ENCODE measurements around the gene PRDM1. TPM values are rescaled to one million over a fixed set of nuclear protein-coding genes. Genes with fewer than 3 reads are reported as not detected.

PRDM1 gene
- polyA plus RNA-seq, 1 of the 3 experiments (the other 2 are of a cell fraction): 4.0 TPM

DNA sequence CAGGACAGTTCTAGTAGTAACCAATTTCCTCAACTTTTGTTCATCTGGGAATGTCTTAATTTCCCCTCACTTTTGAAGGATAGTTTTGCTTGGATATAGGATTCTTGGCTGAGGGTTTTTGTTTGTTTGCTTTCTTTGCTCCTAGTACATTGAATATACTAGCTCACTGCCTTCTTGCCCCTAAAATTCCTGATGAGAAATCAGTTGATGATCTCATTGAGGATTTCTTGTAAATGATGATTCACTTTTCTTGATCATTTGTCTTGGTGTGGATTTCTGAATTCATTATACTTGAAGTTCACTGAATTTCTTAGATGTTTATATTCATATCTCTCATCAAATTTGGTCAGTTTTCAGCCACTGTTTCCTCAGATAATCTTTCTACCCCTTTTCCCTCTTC is 49.1 kb upstream of the PRDM1 start:
- ChIA-PET CTCF (no interaction called here), POLR2A (no interaction called here)
- peaks cover 29% of the 10 kb centered on the region for H3F3A ChIP-seq (replicated peaks; ENCODE audit: insufficient read depth)
- DNase-seq: no peak
- H3K9ac ChIP-seq: no peak overlapping the region
- no peaks in the 10 kb centered on the region for H3K36me3 ChIP-seq (replicated peaks in 1 of 2; ENCODE audit: control insufficient read depth in 1 of 2, insufficient read depth in 2 of 2, low read length in 1 of 2)
- no peak overlapping the region for H2AFZ ChIP-seq (ENCODE audit: low read depth)
- H3K27ac ChIP-seq (ENCODE audit: low read depth in 2 of 2, low read length in 1 of 2): peak overlapping the region in 1 of 2 experiments; percentile 43; a peak in 2 of 4 replicates
- H3K9me2 ChIP-seq: no peaks in the 10 kb centered on the region
- H4K20me1 ChIP-seq (ENCODE audit: insufficient read depth): no peaks in the 10 kb centered on the region
- H3K79me2 ChIP-seq (ENCODE audit: insufficient read depth): no peaks in the 10 kb centered on the region
- 0 out of 2 replicates have a peak overlapping the region, but pooled peaks have one; percentile 10 for H3K4me2 ChIP-seq
- no peak overlapping the region for H3K4me3 ChIP-seq (ENCODE audit: low read depth in 2 of 2, low read length in 1 of 2)
- TF ChIP-seq, protein P1, sequence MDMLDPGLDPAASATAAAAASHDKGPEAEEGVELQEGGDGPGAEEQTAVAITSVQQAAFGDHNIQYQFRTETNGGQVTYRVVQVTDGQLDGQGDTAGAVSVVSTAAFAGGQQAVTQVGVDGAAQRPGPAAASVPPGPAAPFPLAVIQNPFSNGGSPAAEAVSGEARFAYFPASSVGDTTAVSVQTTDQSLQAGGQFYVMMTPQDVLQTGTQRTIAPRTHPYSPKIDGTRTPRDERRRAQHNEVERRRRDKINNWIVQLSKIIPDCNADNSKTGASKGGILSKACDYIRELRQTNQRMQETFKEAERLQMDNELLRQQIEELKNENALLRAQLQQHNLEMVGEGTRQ (IDR thresholded peaks at IDR 0.05; ENCODE audit: borderline replicate concordance, low read depth, low read length): no peak
- TF ChIP-seq NRF1 (IDR thresholded peaks at IDR 0.05; ENCODE audit: low read depth, low read length) (no peak), POLR2AphosphoS5 (IDR thresholded peaks at IDR 0.05; ENCODE audit: low read depth, low read length) (no peak), MXI1 (IDR thresholded peaks at IDR 0.05; ENCODE audit: low read depth, low read length) (no peak), FOSL2 (IDR thresholded peaks at IDR 0.05; ENCODE audit: borderline replicate concordance, low read depth) (peak; percentile 61), TAF1 (IDR thresholded peaks at IDR 0.05; ENCODE audit: borderline replicate concordance, low read depth, low read length) (no peak), RCOR1 (IDR thresholded peaks at IDR 0.05; ENCODE audit: low read length) (no peak), EP300 (IDR thresholded peaks at IDR 0.05; ENCODE audit: borderline replicate concordance in 1 of 2, low read depth in 1 of 2, low read length in 1 of 2) (peak in 1 of 2 experiments; percentile 38; a peak in 1 of 4 replicates), YY1 (IDR thresholded peaks at IDR 0.05; ENCODE audit: low read depth) (no peak), JUND (IDR thresholded peaks at IDR 0.05) (peak; percentile 58; the same call in 1 of the 2 replicates), ZBTB33 (IDR thresholded peaks at IDR 0.05; ENCODE audit: borderline replicate concordance, low read depth) (no peak), TCF12 (IDR thresholded peaks at IDR 0.05) (peak; percentile 33), SMC3 (IDR thresholded peaks at IDR 0.05; ENCODE audit: low read depth, low read length) (no peak), RXRA (IDR thresholded peaks at IDR 0.05; ENCODE audit: borderline replicate concordance, low read depth) (no peak), ELF1 (IDR thresholded peaks at IDR 0.05) (no peak), REST (IDR thresholded peaks at IDR 0.05; ENCODE audit: low read depth, low read length) (no peak)
- TF ChIP-seq, protein P2, sequence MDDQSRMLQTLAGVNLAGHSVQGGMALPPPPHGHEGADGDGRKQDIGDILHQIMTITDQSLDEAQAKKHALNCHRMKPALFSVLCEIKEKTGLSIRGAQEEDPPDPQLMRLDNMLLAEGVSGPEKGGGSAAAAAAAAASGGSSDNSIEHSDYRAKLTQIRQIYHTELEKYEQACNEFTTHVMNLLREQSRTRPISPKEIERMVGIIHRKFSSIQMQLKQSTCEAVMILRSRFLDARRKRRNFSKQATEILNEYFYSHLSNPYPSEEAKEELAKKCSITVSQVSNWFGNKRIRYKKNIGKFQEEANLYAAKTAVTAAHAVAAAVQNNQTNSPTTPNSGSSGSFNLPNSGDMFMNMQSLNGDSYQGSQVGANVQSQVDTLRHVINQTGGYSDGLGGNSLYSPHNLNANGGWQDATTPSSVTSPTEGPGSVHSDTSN (IDR thresholded peaks at IDR 0.05): peak; percentile 37; the same call in 1 of the 2 replicates
- H3K9me3 ChIP-seq: peaks cover 15% of the 10 kb centered on the region
- H3K27me3 ChIP-seq (ENCODE audit: insufficient read depth): no peaks in the 10 kb centered on the region
- H3K4me1 ChIP-seq (ENCODE audit: control insufficient read depth in 1 of 2, insufficient read depth in 2 of 2, low read depth in 1 of 2, low read length in 1 of 2): peaks cover 4 to 19% of the 10 kb centered on the region in 2 experiments; a peak in 3 of 4 replicates

Measured in SK-N-SH (cell line).